Dermis microvascular lymphatic vessel endothelial cell (primary cell): ENCODE results near the gene ASF1A. TPM values are rescaled to one million over a fixed set of nuclear protein-coding genes. Genes with fewer than 3 reads are reported as not detected.
A peak's percentile ranks its signal among the peaks of the same experiment; 100 is the strongest.

Experiments used
- DNase-seq, 2 donors: peaks; one replicate each; pipeline versions ENCODE4 v3.0.0 to v3.0.0-alpha.2; 2010; ENCODE audit warnings: low read depth in 2 of 2
- total RNA-seq: library from RNA; depleted of rRNA; stranded (reverse); fragments of >200 nt; gene quantifications from 2 replicates; pipeline ENCODE4 v1.2.1, GENCODE V29; 2014

Gene ASF1A
- total RNA-seq, 1 donor from 2014 or later, result 16.7 TPM

GRCh38 chr6:118913161-118913560 lies 19.2 kb downstream of the ASF1A start:
- DNase-seq, result no peak

GRCh38 chr6:118914598-118914997 lies 20.6 kb downstream of the ASF1A start:
- DNase-seq, result no peak

- no peak for DNase-seq
Observed at GRCh38 chr6:118917546-118918328, 23.8 kb downstream of the ASF1A start.

- no peak for DNase-seq
Observed at GRCh38 chr6:118918329-118918725, 24.4 kb downstream of the ASF1A start.

- DNase-seq, result no peak
Observed at GRCh38 chr6:118921084-118921483, 27.1 kb downstream of the ASF1A start.

- no peak for DNase-seq
Observed at GRCh38 chr6:118923035-118923434, 29.1 kb downstream of the ASF1A start.

- no peak for DNase-seq
Observed at GRCh38 chr6:118930680-118931079, 36.7 kb downstream of the ASF1A start.

- no peak for DNase-seq
Observed at GRCh38 chr6:118931436-118931835, 37.5 kb downstream of the ASF1A start.

- no peak for DNase-seq
Observed at GRCh38 chr6:118932421-118932820, 38.5 kb downstream of the ASF1A start.

GRCh38 chr6:118933855-118934460 lies 40.0 kb downstream of the ASF1A start:
- no peak for DNase-seq

- peak; percentile 12 to 91 for DNase-seq
Observed at GRCh38 chr6:118934461-118935330, 40.7 kb downstream of the ASF1A start, which contains the start of gene MCM9. Gene MCM9, minus strand, starts transcription at chr6:118935159. Its CDS starts 3,436 bp downstream, at chr6:118931723.

GRCh38 chr6:118935331-118935668 lies 41.3 kb downstream of the ASF1A start:
- DNase-seq, result no peak

GRCh38 chr6:118935978-118936703 lies 42.2 kb downstream of the ASF1A start:
- no peak for DNase-seq

- DNase-seq, result no peak
Observed at GRCh38 chr6:118939683-118940082, 45.7 kb downstream of the ASF1A start.

GRCh38 chr6:118940770-118941169 lies 46.8 kb downstream of the ASF1A start:
- no peak for DNase-seq

- DNase-seq, result no peak
Observed at GRCh38 chr6:118945217-118945616, 51.3 kb downstream of the ASF1A start.

GRCh38 chr6:118952683-118953082 lies 58.7 kb downstream of the ASF1A start:
- DNase-seq, result no peak

- DNase-seq, result no peak
Observed at GRCh38 chr6:118953391-118953790, 59.4 kb downstream of the ASF1A start.
